Glomerular visceral epithelial cell (primary cell): ENCODE measurements around the gene KIF7.

ENCODE experiments used
- DNase-seq: peaks from one replicate; pipeline ENCODE4 v3.0.0-alpha.2; 2016; ENCODE audit errors: extremely low spot score

KIF7 gene

DNA sequence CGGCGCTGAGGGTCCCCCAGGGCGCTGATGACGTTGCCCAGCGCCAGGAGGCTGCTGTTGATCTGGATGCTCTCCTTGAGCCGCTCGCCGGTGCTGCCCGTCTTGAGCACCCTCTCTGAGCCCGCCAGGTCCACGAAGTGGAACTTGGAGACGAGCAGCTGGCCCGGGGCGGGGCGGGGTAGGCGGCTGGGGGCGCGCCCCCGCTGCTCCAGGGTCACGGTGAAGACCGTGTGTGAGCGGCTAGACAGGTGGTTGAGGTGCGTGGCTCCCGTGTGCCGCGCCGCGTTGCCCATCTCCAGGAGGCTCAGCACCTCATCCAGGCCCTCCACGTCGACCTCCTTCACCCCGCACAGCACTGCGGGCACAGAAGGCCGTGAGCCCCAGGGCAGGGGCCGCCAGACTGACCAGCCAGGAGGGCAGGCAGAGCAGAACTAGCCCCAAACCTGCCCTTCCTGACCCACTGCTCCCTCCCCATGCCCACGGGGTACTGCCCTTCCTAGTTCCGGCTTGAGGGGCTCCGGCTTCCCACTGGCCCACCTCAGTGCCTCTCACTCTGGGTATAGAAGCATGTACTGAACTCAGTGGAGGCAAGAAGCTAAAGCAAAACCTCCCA lies 6.1 kb downstream of the KIF7 start:
- no peak for DNase-seq

DNA sequence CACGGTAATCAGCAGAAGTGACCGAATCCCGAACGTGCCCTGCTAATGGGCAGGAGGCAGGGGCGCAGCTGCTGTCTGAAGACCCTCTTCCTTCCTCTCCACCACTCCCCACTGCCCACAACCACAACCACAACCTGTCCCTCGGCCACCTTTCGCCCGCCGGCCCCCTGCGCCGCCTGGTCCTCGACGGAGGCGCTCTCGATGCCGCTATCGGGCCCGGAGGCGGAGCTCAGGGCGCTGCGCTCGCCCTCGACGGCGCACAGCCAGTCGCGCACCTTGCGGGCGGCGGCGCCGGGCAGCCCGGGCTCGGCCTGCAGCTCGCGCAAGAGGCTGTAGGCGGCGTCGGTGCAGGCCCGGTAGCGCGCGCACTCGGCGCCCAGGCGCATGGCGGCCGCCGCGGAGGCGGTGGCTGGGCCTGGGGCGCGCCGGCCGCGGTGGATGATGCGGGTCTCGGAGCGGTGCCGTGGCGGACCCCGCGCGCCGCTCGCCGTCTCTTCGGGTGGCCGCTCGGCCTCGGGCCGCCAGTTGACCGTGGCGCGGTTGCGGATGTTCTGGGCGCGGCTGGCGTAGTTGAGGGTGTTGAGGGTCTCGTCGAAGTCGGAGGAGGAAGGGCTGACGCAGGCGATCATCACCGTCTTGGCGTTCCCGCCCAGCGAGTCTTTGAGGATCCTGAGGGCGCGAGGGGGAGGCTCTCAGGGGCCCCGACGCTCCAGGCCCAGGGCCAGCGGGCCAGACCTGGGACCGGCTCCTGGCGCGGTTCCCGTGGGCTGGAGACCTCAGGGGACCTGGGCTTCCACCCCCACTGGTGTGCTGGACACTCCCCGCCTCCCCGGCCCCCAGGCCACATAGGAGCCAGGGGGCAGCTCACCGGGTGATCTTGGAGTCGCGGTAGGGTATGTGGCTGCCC lies 6.9 kb downstream of the KIF7 start:
- no peak for DNase-seq

DNA sequence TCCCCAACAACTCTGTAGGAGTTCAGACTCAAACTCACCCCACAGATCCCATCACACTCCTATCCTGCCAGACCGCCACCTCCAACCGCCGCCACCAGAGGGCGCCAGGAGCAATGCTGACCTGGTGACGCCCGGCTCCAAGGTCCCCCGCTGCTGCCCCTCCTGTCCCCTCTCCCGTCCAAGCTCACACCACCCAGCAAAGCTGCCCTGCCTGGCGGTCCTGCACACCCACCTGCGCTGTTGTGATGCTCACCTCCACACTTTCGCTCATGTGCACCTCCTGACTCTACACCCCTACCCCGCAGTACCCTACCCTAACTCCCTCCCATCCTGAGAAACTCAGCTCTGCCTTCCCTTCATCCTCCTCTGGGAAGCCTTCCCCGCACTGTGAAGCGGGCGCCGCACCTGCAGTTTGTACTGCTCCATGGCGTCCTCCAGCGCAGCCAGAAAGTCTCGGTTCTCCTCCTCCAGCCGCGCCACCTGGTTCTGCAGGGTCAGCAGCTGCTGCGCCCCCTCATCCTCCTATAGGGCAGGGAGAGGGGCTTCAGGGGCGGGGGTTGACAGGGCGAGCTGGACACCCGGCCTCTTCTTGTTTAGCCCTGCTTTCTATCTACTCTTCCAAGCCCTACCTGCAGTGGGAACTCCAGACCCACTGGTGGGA lies 7.9 kb downstream of the KIF7 start:
- peak; percentile 65 for DNase-seq

DNA sequence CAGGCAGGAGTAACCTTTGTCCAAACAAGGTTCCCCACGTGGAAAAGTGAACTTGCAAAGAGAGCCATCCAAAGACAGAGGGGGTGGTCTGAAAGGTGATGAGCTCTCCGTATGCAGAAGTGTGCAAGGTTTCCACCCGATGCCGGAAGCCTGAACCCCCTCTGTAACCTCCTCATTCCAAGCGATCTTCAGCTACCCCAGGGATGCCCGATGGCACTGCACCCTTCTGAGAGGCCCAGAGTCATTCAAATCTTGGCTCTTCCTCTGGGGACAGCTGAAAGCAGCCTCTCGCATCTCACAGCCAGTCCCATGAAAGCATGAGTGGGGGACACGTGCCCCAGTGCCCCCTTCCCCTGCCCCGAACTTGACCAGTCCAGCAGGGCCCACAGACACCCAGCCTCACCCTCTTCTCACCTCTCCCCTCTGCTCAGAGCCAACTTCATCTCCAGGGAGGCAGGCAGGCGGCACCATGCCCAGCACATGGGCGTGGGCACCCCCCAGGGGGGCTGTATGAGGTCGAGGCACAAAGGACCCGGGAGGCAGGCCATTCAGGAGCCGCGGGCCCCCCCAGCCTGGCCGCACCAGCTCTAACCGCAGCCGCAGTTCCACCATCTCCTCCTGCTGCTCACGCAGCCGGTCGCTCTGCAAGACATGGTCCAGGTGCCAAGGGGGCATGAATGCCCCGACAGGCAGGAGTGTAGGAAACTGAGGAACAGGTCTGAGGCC lies 8.7 kb downstream of the KIF7 start:
- DNase-seq, result no peak

DNA sequence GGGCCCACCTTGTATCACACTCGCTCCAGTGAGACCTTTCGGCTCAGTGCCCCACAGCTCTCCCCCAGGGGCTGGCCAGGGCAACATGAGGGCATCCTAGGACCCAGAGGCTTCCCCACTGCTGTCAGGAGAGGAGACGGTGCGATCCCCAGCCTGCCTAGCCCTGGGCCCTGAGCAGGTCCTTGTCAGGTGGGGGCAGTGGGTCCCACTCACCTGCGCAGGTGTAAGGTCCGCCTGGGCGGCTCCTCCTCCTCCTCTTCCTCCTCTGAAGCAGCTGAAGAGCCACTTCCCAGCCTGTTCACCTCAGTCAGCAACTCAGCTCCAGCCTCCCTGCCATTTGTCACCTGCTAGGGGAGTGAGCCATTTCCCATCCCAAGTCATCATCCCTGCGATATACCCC lies 9.6 kb downstream of the KIF7 start:
- DNase-seq, result no peak

DNA sequence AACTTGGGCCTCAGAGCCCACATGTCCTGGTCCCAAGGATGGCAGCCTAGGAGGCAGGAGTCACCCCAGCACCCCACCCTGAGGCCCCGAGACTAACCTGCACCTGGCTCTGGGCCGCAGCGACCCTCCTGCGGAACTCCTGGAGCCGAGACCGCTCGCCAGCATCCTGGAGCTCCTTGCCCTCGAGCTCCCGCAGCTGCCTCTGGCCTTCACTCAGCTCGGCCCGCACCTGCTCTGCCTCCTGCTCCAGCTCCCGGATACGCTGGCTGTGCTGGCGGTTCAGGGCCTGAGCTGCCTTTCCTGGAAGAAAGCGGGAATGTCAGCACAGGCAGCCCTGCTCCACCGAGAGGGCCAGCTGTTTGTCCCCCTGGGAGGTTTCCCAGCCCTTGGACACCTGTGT lies 13.2 kb downstream of the KIF7 start:
- DNase-seq, result no peak

DNA sequence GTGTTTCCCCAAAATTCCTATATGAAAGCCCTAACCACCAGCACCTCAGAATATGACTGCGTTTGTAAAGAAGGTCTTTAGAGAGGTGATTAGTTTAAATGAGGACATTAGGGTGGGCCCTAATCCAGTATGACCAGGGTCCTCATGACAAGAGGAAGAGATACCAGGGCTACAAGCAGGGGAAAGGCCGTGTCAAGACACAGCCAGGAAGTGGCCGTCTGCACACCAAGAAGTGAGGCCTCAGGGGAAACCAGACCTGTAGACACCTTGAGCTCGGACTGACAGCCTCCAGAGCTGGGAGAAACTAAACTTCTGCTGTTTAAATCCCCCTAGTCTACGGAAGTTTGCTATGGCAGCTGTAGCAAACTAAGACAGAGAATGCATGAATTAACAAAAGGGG lies 14.2 kb downstream of the KIF7 start:
- no peak for DNase-seq

DNA sequence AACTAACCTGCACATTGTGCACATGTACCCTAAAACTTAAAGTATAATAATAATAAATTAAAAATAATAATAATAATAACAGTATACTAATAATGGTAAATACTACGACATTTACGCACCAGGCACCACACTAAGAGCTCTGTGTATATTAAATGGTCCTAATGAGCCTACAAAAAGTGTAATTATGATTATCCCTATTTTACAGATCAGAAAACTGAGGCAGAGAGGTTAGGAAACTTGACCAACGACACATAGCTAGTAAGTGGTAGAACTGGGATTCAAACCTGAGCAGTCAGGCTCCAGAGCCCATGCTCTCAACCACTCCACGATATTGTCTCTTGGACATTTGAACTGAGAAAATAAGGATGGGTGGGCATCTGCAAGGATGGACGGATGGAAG lies 15.0 kb downstream of the KIF7 start:
- DNase-seq, result no peak

DNA sequence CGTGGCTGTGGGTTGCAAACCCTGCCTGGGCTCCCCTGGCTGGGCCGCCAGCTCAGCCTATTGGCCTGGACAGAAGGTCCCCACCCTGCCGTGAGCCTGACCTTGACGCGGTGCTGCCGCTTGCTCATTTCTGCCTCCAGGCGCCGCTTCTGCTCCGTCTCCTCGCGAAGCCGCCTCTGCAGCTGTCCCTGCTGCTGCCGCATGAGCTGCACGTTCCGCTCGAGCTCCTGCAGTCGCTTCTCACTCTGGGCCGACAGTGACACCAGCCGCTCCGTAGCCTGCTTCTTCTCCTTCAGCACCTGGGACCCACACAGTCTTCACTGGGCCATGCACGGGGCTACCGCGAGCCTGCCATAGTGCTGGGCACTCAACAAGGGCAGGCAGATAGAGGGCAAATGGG lies 21.7 kb downstream of the KIF7 start:
- no peak for DNase-seq

DNA sequence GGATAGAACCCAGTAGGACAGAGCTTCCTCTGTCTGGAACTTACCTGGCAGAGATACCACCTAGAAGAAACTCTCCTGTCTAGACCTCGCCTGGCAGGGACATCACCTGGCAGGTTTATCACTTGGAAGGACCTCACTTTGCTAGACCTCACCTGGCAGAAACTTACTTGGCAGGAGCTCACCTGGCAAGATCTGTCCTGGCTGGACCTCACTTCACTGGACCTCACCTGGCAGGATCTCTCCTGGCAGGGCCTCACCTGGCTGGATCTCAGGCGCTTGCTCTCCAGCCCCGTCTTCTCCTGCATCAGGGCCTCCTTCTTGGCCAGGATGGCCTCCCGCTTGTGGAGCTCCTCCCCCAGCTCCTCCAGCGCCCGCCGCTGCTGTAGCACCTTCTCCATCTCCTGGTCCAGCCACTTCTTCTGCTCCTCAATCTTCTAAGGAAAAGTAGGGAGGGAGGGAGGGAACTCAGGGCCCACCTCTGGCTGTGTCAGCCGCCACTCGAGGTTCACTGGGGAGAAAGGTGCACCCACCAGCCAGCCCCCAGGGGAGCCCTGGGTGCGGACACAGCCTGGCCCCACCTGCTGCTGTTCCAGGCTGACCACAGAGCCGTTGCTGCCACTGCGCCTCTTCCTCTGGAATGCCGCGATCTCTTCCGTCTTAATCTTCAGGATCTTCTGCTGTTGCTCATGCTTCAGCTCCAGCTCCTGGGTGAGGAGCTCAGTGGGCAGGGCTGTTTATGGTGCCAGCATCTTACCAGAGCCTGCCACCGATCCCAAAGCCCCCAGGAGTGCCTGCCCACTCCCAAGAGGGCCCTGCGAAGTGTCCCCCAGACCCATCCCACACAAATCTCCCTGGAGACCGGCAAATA lies 22.5 kb downstream of the KIF7 start:
- DNase-seq, result no peak

DNA sequence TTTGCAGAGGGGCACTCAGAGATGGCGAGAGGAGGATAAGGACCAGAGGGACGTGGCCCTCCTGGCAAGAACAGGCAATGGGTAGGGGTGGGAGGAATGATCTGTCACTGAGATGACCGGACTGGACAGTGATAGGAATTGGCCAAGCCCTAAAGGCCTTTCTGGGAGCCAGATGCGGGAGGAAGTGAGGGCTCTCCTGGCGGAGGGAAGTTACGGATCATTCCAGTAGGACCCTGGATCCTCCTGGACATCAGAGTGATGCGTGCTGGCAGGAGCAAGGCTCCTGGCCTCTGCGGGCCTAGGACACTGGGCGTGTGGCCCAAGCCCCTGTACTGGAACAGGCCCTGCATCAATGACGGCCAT lies 23.4 kb downstream of the KIF7 start:
- DNase-seq, result no peak

DNA sequence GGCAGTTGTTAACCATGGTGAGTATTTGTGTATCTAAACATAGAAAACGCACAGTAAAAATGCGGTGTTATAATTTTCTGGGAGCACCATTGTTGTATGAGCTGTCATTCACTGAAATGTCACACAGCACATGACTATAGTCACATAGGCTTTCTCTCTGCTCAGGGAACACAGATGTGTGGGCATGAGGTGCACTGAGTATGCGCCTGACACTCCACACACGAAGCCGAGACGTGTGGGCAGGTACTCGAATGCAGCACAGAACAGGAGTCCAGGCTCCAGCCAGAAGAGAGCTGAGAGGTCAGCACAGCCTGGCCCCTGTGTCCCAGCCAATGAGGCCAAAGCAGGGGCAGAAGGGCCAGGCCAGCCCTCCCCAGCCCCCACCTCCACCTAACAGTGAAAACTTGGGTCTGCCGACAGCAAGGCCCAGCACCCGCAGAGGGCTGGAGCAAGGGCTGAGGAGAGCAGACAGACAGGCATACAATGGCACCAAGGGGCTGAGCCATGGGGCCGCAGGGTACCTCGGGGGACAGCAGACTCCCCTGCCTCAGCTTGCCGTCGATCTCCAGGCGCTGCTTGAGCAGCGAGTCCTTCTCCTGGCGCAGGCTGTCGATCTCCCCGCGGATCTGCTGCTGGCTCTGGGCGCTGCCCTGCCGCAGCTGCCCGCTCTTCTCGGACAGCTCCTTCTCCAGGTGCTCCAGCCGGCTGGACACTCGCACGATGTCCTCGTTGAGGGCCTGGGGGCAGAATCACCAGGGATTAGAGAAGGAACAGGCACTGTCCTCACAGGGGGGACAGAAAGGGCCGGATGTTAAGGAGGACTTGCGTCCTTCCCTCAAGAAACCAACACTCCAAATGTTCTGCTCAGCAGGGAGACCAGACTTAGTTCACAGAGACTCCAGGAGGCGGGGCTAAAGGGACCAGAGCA lies 24.0 kb downstream of the KIF7 start:
- no peak for DNase-seq

DNA sequence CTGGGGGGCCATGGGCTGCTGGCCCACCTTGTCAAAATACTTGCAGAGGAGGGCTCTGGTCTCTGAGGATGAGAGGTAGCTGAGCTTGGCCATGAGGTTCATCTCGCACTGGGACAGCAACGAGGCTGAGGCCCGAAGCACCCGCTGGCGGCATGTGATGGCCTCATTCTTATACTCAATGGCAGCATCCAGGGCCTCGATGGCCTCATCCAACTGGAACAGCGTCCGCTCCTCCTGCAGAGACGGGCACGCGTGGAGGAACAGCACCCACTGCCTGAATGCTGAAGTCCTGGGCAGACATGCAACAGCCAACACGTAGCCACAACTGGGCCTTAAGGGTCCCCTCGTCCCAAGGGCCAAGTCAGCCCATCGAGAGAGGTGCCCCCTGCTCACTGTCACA lies 25.0 kb downstream of the KIF7 start:
- DNase-seq, result no peak

DNA sequence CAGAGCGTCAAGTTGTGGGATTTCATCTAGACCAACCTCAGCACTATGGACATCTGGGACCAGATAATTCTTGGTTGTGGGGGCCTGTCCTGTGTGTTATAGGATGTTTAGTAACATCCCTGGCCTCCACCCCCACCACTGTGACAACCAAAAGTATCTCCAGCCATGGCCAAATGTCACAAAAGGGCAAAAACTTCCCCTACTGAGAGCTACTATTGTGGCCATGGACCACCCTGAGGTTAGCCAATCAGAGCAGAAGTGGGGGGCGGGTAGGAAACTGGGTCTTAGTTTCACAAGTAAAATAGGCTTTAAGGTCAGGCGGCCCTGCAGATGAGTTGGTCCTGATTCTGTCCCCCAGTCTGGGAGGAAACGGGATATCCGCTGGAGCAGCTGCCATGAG lies 25.4 kb downstream of the KIF7 start:
- no peak for DNase-seq

DNA sequence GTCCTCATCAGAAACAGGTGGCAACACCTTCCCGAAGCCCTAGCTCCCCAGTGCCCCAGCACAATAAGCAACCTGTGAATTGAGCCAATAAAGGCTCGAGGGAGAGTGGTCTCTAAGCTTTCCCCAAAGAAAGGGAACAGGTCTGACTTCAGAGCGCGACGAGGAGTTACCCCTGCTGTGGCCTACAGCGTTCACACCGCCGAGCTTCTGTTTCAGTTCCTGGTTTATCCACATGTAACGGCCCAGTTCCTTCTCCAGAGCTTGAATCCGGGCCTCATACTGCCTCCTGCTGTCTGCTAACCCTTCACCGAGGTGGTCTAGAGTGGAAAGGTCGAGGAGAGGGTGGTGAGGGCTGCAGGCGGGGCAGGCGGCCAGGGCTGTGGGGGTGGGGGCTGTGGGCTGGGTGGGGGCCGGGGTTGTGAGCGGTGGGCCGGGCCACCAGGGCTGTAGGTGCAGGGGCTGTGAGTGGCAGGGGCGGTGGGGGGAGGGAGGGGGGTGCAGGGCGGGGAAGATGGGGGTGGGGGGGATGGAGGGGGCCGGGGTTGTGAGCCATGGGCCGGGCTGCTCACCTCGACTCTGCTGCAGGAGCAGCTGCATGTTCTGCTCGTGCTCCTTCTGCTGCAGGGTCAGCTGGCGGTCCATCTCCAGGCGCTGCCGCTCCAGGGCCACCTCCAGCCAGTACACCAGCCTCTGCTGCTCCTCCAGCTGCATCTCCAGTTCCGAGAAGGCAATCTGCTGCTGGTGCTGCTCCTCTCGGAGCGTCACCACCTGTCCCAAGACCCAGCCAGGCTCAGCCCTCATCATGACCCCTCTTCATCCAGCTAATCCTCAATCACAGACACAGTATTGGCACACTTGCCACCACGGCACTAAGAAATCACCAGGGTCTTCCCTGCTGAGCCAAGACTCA lies 26.2 kb downstream of the KIF7 start:
- no peak for DNase-seq

DNA sequence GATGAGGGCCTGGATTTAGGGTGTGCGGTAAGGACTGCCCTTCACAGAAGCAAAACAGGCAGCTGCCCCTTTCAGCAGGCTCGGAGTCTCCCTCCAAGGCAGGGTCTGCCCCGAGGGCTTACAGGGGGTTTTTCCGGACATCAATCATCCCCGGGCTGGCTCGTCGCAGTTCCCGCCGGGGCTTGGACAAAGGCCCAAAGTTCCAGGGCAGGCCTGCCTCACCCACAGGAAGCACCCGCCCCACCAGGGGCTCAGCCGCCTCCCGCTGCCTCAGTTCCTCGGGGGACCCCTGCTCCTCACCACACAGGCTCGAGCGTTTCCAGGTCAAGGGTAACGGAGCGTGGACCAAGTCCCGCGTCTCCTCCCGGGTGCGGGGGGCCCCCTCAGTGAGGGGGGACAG lies 27.0 kb downstream of the KIF7 start:
- DNase-seq, result no peak

DNA sequence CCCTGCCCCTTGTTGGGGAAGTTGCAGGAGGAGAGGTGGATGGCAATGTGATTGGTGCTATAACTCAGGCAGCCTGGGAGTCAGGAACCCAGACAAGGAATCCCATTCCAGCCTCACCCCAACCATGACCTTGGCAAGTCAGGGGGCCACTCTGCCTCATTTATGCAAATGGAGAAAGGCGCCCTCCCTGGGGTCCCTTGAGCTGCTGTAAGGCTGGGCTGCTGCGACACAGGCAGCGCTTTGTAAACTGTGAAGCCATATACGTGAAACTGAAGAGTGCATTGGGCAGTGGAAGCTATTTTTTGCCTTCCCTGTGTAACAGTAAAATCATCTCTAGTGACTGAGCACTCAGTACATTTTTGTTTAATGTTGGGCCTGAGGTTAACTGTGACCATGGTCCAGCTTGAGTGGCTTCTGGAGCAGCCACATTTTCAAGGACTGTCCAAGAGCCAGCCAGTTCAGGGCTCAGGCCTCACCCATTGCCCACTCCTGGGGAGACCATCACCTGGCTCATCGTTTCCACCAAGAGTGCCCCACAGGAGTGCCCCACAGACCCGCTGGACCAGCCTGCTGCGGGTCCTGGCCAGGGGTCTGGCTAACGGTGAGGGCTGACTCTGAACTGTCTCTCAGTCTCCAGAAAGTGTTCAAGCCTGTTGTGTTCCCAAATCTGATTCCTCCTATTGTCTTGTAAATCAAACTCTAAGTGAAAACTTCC lies 27.9 kb downstream of the KIF7 start:
- no peak for DNase-seq

DNA sequence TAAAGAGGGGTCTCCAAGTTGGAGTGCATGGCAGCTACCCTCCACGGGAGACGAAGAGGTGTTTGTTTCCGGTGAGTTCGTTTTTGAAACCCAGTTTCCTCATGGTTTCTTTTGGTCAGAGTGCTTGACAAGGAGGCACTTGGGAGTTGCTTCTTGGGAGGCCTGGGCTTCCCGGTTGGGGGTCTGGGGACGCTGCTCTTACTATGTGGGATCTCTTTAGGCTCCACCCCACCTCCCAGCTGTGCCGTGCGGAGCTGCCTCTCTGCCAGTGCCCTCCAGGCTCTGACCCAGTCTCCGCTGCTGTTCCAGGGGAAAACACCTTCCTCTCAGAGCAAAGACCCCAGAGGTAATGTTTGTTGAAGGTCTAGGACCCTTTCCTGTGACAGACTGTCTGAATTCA lies 29.6 kb downstream of the KIF7 start:
- no peak for DNase-seq

DNA sequence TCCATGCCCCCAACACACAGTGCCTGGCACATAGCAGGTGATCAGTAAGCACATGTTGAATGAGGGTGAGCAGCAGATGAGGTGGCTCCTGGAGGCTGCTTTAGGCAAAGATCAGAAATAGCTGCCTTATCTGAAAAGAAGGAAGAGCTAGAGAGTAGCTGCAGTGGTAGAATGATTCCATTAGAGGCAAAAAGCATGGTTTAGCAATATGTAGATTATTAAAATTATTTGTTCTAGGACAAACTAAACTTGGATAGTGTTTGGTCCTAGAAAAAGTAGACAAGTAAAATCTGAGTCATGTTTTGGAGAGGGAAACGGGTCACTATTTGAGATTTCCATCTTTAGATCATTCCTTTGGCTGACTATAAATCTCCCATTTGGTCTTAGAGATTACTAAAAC lies 32.1 kb downstream of the KIF7 start:
- no peak for DNase-seq
